Measurements from ENCODE around the gene TENT4A. TPM values are rescaled to one million over a fixed set of nuclear protein-coding genes. Genes with fewer than 3 reads are reported as not detected.
A peak's percentile ranks its signal among the peaks of the same experiment; 100 is the strongest.

TENT4A gene
- total and polyA plus RNA-seq, 2 of the 4 experiments (the other 2 are of a cell fraction): 5.9 to 17.2 TPM

DNA sequence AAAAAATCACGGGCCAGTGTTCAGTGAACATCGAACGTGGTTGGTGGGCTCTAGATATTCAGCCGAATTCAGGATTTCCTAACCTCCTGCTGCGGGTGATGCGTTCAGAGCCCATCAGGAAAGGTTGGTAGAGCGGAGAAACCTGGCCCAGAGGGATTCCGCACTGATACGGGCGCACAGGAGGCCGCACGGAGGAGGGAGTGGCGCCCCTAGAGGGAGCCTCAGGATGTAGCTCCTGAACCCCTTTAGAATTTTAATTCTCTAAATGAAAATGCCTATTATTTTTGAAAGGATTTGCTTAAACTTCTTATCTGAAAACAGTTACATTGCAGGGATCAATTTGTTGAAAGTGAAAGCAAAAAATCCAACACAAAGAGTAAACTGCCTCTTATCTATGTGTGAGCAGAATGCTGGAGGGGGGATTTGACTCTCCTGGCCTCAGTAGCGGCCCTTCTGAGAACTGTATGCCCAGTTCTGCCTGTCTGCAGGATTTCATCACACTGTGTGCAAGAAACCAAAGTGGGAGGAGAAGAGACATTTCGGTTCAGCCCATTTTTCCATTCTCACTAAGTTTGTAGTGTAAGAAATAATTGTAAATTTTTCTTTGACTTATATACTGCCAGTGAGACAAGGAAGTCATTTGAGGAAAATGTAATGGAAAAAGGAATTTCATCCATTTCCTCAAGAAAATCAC is 75.9 kb downstream of the TENT4A start:
- Histone ChIP-seq H4K20me1 (ENCODE audit: insufficient read depth, low read length) (no peaks in the 10 kb centered on the region), H4K5ac (ENCODE audit: low read depth, low read length) (no peak overlapping the region), H4K8ac (ENCODE audit: low read depth in 2 of 2, low read length in 2 of 2) (no peak overlapping the region), H3K4me2 (ENCODE audit: low read depth, low read length) (no peak overlapping the region), H2BK15ac (ENCODE audit: low read depth, low read length) (no peak overlapping the region), H3K4ac (ENCODE audit: low read depth, low read length) (no peak overlapping the region), H3K9me3 (ENCODE audit: control insufficient read depth, insufficient read depth, low read length) (no peaks in the 10 kb centered on the region), H3K23ac (ENCODE audit: low read depth, low read length) (no peak overlapping the region), H3K9ac (ENCODE audit: low read depth, low read length) (no peak overlapping the region), H3K4me3 (ENCODE audit: insufficient read depth, low read depth, low read length) (no peak overlapping the region), H3K14ac (replicated peaks; ENCODE audit: low read depth, low read length) (no peak overlapping the region), H3K79me1 (ENCODE audit: low read depth in 1 of 2, low read length in 2 of 2) (no peaks in the 10 kb centered on the region), H2AK9ac (replicated peaks; ENCODE audit: low read depth, low read length, poor library complexity) (no peak overlapping the region), H2BK5ac (ENCODE audit: low read depth, low read length, poor library complexity, severe bottlenecking) (no peak overlapping the region), H2BK20ac (ENCODE audit: low read depth, low read length) (no peak overlapping the region), H3K56ac (ENCODE audit: extremely low read depth, insufficient read depth, low read length) (no peak overlapping the region), H3K4me1 (ENCODE audit: control insufficient read depth, insufficient read depth, low read length) (no peaks in the 10 kb centered on the region), H2AK5ac (ENCODE audit: low read depth, low read length) (no peak overlapping the region), H3K18ac (ENCODE audit: low read depth, low read length) (no peak overlapping the region), H2AFZ (replicated peaks; ENCODE audit: low read length, poor library complexity) (no peak overlapping the region), H3K36me3 (ENCODE audit: control insufficient read depth, insufficient read depth, low read length) (no peaks in the 10 kb centered on the region), H3K27me3 (ENCODE audit: control insufficient read depth, insufficient read depth, low read length) (peaks cover 3% of the 10 kb centered on the region; the same call in 1 of the 2 replicates), H3K27ac (ENCODE audit: insufficient read depth, low read length) (no peak overlapping the region), H3K9me1 (ENCODE audit: insufficient read depth, low read length) (no peaks in the 10 kb centered on the region), H2BK120ac (ENCODE audit: low read depth, low read length) (no peak overlapping the region), H4K91ac (ENCODE audit: insufficient read depth, low read depth, low read length) (no peak overlapping the region)
- POLR2A ChIA-PET (ENCODE audit: unreplicated experiment): no interaction called here
- dilution Hi-C loops (cut with HindIII; ENCODE audit: low sequenced_read_pairs, unreplicated experiment) (no loop called here), intact Hi-C loops (cut with micrococcal nuclease) (no loop called here), in situ Hi-C loops (cut with MboI; ENCODE audit: low sequenced_read_pairs) (no loop called here)
- BruUV-seq (replicated peaks): no TSS peak
- CTCF ChIA-PET: interaction anchor here (1.1 kb wide), 1 partner anchor 14 kb away, joined by 4 read pairs; no protein-coding TSS in a partner anchor
- ATAC-seq (ENCODE audit: low read depth) (peak; percentile 40; the same call in 1 of the 2 replicates), DNase-seq (no peak)
- TF ChIP-seq RAD21 (IDR thresholded peaks at IDR 0.05; ENCODE audit: low read length) (no peak), NFE2L2 (IDR thresholded peaks at IDR 0.05; ENCODE audit: low read depth, low read length) (no peak), MXI1 (IDR thresholded peaks at IDR 0.05; ENCODE audit: borderline replicate concordance, low read depth, low read length) (no peak), POLR2A (IDR thresholded peaks at IDR 0.05; ENCODE audit: low read depth, low read length) (no peak), RFX5 (IDR thresholded peaks at IDR 0.05; ENCODE audit: low read depth, low read length) (no peak), SMC3 (IDR thresholded peaks at IDR 0.05; ENCODE audit: low read depth, low read length) (no peak)
- TF ChIP-seq, protein P1, sequence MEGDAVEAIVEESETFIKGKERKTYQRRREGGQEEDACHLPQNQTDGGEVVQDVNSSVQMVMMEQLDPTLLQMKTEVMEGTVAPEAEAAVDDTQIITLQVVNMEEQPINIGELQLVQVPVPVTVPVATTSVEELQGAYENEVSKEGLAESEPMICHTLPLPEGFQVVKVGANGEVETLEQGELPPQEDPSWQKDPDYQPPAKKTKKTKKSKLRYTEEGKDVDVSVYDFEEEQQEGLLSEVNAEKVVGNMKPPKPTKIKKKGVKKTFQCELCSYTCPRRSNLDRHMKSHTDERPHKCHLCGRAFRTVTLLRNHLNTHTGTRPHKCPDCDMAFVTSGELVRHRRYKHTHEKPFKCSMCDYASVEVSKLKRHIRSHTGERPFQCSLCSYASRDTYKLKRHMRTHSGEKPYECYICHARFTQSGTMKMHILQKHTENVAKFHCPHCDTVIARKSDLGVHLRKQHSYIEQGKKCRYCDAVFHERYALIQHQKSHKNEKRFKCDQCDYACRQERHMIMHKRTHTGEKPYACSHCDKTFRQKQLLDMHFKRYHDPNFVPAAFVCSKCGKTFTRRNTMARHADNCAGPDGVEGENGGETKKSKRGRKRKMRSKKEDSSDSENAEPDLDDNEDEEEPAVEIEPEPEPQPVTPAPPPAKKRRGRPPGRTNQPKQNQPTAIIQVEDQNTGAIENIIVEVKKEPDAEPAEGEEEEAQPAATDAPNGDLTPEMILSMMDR (conservative IDR thresholded peaks at IDR 0.05; ENCODE audit: low read depth, low read length): 0 out of 2 replicates have a peak, but pooled peaks have one; percentile 12
- WGBS, 2 experiments (ENCODE audit: extremely low coverage in 2 of 2, insufficient read length in 1 of 2): 82% methylated on average over 10 of the region's 15 CpGs; no CpG with 5 or more reads in 1 of the 2 experiments
